Omental fat pad (tissue), 4 donors: ENCODE data around the gene SATB1. TPM values are rescaled to one million over a fixed set of nuclear protein-coding genes. Genes with fewer than 3 reads are reported as not detected.

Experiments
- ATAC-seq: fragments of 150-250 bp; one replicate; pipeline ENCODE4 v1.9.1; 2016; ENCODE audit warnings: mild to moderate bottlenecking, moderate library complexity; ENCODE audit not compliant: low FRiP score
- DNase-seq: peaks from one replicate; pipeline ENCODE4 v3.0.0-alpha.2; 2019; ENCODE audit warnings: low spot score
- CTCF ChIP-seq, 3 donors: fragments of 450-650 bp; IDR thresholded peaks; one replicate each; pipeline ENCODE4 v1.5.1; 2016 to 2017; ENCODE audit warnings: antibody characterized with exemption in 3 of 3, mild to moderate bottlenecking in 3 of 3, moderate library complexity in 2 of 3
- total RNA-seq, 4 donors: library from RNA; depleted of rRNA; stranded (reverse); fragments of >200 nt; gene quantifications; one replicate each; pipeline ENCODE4 v1.1.0, GENCODE V29; 2016

The SATB1 gene
- total RNA-seq, 4 donors from 2014 or later: 20.2 to 42.9 (median 30.6) TPM

- ATAC-seq (no peak), DNase-seq (no peak)
- no peak for TF ChIP-seq CTCF (IDR thresholded peaks at IDR 0.05)
These were observed 6.1 kb upstream of the SATB1 start for GRCh38 chr3:18431266-18431665.

GRCh38 chr3:18428991-18429745 lies 4.0 kb upstream of the SATB1 start:
- no peak for DNase-seq
- no peak for ATAC-seq
- no peak for TF ChIP-seq CTCF (IDR thresholded peaks at IDR 0.05)

- DNase-seq: no peak
- no peak for ATAC-seq
- no peak for TF ChIP-seq CTCF (IDR thresholded peaks at IDR 0.05)
These were observed 2.9 kb upstream of the SATB1 start for GRCh38 chr3:18428036-18428435.

- DNase-seq (no peak), ATAC-seq (no peak)
- no peak for TF ChIP-seq CTCF (IDR thresholded peaks at IDR 0.05)
These were observed 1.6 kb upstream of the SATB1 start for GRCh38 chr3:18426597-18427193.

- ATAC-seq: peak; percentile 41
- no peak for DNase-seq
- no peak for TF ChIP-seq CTCF (IDR thresholded peaks at IDR 0.05)
These were observed 610 bp upstream of the SATB1 start for GRCh38 chr3:18425641-18426257.

- ATAC-seq (peak; percentile 4), DNase-seq (no peak)
- no peak for TF ChIP-seq CTCF (IDR thresholded peaks at IDR 0.05)
These were observed 868 bp downstream of the SATB1 start for GRCh38 chr3:18424213-18424728.
